ENCODE results near the gene CLCNKA.

Gene CLCNKA

DNA sequence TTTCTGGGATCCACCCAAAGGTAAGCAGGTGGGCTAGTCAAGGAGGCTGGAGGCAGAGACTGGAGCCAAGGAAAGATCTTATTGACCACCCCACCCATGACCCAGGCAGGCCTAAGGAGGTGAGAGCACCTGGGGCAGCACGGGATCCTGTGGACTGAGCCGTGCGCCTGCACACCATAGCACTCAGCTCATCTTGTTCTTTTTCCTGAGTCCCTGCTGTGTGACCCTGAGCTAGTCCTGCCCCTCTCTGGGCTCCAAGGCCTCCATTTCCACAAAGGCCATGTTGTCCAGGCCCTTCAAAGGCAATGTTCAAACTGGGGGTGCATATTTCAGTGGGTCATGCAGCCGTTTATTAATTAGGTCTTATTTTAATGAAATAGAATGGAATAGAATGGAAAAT, 44.4 kb downstream of the CLCNKA start:
- no peak for DNase-seq

DNA sequence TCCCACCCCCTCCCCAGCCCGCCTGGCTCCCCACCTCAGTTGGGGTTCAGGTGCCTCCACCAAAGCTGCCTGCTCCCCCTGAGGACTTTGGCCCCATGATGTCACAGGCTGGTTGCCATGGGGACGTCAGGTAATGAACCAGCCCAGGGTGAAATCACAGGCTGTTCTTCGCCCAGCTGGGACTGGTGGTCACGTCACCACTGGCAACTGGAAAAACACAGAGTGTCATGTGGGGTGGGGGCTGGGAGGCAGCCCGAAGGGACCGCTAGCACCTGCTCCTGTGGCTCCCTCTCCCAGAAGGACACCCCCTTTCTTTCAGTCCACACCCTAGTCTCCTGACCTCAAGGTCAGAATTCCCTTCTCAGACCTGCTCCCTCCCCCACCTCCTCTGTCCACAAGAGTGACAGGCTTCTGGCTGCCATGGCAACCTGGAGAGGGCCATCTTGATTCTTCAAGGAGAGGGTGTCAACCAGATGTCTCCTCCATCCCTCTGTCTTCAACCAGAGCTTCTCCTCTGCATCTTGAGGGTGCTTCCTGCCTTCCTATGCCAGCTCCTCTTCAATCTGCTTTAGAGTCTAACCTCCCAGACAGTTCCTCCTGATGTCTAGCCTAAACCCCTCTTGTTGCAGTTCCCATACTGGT, 45.4 kb downstream of the CLCNKA start:
- no peak for DNase-seq

DNA sequence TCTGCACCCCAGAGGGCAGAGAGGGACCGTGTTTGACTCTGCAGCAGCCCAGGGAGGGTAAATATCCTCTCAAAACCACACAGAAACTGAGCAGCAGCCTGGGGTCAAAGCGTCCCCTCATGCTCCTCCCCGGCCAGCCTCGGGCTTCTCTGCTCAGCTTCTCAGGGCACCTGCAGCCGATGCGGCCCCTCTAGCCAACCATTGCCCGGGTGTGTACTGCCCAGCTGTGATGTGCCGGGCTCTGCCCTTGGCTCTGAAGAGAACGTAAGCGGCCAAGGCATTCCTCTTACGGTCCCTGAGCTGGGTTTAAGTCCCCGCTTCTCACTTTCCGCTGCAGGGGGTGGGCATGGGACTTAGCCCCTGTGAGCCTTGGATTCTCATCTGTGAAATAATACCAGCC, 46.1 kb downstream of the CLCNKA start:
- no peak for DNase-seq

DNA sequence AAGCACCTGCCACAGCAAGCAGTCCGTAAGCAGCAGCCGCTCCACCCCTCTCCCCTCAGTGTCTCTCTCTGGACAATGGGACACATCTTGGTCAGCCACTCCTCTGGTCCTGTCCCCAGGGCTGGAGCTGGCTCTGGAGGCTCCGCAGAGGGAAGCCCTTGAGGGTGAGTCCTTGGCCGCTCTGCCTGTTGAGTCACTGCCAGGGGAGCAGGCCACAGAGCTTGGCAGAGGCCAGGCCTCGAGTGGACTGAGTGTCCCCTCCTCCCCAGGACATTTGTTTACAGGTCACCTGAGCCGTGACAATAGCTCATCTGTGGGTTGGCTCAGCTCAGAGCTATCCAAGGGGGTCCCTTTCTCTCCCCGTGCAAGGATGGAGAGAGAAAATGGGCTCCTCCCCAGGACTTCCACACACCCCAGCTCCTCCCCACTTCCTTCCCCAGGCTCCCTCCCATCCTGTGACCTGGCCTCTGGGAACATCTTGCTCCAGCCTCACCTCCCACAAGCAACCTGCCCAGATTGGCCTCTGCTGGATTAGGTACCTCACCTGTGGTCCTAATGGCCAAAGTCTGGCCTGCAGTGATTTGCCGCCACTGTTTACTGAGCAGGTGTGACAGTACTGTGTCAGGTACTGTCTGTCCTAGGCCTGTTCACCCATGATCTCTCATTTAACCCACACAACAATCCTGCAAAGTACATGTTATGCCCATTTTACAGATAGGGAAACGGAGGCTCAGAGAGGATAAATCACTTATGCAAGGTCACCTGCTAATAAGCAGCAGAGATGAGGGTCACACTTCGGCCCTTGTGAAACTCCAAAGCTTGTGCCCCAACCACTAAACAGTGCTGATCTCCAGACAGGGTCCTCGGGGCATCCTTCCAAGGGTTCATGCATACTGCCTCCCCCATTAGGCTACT, 46.8 kb downstream of the CLCNKA start:
- no peak for DNase-seq

DNA sequence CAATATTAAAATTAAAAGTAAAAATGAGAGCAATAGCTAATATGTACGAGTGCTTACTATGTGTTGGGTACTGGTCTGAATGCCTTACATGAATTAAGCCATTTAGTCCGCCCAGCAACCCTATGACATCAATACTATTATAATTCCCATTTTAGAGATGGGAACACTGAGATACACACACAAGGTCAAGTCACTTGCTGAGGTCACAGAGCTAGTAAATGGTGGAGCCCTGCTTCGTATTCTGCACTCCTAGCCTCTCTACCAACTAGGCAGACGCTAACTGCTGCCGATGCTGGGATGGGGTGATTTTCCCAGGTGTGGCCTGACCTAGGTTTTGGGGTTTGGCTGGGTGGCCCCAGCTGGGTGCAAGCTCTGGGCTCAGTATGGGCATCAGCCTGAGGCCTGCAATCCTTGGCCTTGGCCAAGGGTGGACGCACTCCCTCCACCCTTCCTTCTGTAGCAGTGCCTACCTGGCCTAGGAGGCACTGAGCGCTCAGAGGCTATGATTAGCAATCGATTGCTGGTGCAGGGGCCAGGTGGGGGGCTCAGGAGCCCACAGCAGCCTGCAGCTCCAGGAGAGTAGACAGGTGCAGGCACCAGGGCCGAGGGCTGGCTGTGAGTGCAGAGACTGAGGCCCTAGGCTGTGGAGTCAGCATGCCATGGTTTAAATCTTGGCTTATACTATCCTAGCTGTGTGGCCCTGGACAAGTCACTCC, 49.0 kb downstream of the CLCNKA start:
- no peak for DNase-seq

DNA sequence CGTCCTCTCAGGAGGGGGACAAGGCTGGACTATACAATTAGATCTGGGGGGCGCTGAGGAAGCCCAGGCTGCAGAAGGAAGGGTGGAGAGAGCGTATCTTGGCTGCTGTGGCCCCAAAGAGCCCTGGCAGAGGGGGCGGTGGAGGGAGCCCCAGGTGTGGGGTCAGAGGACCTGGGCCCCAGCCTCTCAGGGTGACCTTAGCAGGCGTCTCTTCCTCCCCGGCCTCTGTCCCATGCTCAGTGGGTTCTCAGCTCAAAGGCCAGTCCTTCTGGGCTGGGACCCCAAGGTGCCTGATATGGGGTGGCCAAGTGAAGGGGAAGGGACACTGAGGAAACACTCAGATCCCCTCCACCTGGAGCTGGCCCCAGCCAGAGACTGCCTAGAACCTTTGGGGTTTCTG, 49.8 kb downstream of the CLCNKA start:
- no peak for DNase-seq

DNA sequence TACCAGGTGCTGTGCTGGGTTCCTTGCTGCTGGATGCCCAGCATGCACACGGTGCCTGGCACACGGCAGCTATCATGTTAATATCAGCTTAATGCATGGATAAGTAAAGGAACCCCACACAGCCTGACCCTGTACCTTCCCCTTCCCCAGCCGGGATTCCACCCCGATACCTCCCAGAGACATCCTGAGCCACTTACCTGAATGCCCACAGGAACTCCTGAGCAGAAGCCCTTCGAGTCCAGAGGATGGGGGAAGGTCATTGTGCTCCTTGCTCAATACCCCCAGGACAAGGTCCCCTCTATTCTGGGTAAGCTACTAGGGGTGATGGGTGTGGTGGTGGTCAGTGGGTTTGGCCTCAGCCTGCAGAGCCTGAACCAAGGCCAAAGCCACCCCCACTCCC, 50.3 kb downstream of the CLCNKA start:
- no peak for DNase-seq

DNA sequence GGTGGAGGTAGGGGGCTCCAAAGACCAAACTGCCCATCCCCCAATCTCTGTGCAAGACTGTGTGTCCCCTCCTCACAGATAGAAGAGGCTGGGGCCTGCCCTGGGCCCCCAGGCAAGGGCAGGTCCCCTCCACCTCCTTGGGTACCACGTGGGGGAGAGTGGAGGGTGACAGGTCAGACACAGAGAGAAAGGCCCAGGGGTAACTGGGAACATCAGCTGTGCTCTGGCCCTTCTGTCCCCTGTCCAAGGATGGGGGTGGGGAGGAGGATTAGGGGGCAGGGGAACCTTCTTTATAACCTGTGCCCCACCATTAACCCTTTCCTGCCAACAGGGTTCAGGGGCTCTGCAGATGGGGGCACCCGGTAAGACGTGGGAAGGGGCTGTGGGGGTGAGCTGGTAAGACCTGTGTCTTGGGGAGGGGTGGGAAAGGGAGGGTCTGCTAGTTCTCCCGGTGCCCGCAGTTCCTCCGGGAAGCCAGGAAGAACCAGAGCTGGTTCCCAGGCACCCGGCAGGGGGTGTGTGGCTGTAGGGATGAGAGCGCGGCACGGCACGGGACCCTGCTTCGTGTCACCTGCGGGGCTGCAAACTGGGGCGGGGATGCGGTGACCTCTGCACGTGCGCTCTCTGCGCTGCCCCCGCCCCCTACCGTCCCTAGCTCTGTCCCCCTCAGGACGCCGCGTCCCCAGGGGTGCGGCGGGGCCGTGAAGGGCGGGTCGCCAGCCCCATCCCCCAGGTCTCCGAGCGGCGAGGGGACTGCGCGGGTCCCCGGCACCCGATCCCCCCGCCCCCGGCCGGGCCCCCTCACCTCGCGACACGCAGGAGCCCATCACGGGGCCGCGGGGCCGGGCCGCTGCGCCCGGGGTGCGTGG, 51.0 kb downstream of the CLCNKA start:
- no peak for DNase-seq

DNA sequence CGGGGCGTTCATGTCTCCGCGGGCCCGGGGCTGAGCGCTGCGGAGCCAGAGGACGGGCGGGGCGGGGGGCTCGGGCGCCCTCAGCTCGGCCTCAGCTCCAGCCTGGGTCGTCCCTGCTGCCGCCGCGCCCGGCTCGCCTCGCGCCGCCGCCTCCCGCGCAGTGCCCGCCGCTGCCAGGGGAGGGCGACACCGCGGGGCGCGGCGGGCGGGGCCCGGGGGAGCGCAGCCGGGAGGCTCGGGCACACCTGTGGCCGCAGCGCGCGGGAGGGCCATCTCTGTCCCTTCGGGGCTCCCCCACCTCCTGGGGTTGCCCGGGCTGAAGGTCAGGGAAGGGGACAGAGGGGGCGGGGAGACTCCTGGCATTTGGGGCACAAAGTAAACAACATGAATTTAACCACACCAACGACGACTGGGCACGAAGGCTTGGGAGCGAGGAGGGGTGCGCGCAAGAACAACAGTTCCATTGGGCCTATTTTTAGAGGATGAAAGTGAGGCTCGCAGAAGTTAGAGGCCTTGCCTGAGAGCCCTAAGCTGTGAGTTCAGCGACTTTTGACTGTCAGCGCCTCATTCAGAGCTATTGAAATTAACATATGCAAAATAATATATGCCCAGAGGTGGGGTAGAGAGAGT, 51.8 kb downstream of the CLCNKA start, which contains the start of gene FAM131C:
Gene FAM131C, minus strand, starts transcription at position 162 of the 630 bp plus-strand sequence. CDS start 209 bp downstream, outside the sequence.
- peak; percentile 23 to 26 for DNase-seq

DNA sequence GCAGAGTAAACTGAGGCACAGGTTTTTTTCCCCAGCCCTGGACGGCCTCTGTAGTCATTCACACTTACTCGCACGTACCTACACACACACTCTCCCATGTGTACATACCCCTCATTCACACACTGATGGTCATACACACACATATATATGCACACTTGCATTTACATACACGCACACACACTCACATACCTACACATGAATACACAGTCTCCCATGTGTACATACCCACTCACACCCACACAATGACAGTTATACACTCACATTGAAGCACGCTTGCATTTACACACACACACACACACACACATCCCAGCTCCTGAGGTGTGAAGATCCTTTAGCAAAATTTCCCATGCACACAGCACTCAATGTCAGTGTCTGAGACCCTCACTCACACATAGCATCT, 52.4 kb downstream of the CLCNKA start:
- no peak for DNase-seq

DNA sequence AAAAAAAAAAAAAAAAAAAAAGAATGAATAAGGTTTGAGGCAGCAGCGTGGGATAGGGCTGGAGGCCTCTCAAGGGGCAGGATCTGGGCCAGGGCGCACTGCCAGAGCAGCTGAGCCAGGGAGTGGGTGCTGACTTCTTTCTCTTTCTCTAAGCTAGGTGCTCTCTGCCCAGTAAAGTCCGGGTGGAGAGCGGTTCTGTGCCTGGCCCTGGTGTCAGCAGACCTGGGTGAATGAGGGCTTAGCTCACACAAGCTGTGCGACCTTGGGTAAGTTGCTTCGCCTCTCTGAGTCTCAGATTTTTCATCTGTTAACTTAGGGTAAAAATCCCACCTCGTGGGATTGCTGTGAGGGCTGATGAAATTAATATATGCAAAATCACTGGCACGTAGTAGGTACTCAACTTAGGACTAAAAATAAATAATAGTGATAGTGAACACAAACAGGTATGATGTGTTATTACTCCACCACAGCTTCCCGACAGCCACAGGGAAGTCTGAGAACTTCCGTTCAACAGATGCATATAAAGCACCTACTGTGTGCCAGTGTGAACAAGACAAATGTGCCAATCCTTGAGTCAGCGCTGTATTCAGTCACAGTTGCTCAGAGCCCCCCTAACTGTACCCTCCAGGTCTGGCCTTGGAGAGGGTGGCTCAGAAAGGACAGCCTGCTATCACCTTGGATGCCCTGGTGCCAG, 53.6 kb downstream of the CLCNKA start:
- no peak for DNase-seq

DNA sequence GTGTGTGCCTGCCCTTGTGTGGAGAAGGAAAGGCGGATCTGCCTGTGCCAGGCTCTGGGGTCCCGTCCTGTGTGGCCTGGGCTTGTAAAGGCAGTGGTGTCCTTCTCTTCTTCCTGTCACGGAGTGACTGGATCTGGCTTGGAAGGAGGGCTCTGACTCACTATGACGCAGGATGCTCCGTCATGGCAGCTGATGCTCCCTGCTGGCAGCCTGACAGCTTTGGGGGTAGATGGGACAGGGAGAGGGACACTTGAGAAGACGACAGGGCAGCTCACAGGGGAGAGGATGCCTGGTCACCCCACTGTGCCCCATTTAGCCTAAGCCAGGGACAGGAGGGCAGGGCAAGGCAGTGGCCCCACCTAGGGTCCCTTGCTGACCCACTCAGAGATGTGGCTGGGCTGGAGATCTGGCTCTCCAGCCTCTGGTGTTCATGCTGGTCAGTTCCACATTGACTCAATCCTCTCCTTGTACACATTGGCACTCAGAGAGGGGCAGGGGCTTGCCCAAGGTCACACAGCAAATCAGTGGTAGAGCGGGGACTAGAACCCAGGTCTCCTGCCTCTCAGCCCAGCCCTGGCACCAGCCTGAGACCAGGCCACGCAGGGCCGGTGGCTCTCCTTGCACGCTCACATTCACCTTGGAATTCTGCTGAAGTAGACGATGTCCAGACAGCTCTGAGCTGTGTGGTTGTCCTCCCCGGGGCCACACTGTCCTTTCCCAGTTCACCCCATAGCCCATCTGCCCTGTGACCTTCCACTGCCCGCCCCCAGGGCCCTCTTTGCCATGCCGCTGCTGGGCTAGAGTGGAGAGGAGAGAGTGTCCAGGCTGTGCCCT, 54.4 kb downstream of the CLCNKA start:
- no peak for DNase-seq

DNA sequence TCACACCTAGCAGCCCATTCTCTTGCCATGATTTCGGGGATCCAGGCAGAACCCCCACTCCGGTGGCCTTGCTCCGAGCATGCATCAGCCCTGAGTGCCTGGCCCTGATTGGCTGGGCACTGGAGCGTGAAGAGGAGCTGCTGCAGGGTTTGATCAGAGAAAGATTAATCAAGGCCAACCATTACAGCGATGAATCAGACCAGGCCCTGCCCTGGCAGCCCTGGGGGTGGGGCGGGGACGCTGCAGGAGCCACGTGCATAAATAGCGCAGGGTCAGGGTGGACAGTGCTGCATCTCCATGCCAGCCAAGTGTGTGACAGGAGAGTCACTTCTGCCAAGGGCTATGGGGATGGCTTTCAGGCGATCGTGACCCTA, 55.0 kb downstream of the CLCNKA start:
- DNase-seq: no peak

DNA sequence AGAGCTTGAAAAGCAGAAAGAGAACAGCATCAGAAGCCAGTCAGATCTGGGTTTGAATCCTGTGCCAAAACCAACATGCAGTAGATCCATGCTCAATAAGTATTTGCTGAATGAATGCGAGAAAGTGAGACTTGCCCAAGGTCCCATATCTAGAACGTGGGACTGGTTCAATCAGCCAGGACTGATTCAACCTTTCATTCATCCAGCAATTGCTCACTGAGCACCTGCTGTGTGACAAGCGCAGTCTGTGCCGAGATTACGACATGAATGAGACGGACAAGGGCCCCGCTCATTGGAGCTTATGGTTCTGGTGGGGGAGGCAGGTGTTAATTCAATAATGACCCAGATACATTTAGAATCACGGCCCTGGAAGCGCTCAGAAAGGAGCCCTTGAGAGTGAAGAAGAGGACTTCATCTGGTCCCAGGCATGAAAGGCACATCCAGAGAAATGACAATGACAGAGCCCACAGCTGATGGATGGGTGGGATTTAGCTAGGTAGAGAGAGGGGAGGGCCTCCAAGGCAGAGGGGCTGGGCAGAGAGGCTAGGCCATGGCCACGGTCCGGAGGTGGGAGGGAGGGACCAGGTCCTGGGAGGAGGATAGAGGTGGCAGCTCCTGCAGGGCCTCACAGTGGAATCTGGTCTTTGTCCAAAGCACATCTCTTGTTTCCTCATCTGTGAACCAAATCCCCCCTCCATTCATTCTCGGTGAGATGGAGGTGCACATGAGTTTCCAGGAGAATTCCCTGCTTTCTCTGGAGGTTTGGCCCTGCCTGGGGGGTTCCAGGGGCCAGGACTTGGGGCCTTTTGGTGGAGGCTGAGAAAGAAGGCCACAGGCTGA, 55.8 kb downstream of the CLCNKA start:
- no peak for DNase-seq

DNA sequence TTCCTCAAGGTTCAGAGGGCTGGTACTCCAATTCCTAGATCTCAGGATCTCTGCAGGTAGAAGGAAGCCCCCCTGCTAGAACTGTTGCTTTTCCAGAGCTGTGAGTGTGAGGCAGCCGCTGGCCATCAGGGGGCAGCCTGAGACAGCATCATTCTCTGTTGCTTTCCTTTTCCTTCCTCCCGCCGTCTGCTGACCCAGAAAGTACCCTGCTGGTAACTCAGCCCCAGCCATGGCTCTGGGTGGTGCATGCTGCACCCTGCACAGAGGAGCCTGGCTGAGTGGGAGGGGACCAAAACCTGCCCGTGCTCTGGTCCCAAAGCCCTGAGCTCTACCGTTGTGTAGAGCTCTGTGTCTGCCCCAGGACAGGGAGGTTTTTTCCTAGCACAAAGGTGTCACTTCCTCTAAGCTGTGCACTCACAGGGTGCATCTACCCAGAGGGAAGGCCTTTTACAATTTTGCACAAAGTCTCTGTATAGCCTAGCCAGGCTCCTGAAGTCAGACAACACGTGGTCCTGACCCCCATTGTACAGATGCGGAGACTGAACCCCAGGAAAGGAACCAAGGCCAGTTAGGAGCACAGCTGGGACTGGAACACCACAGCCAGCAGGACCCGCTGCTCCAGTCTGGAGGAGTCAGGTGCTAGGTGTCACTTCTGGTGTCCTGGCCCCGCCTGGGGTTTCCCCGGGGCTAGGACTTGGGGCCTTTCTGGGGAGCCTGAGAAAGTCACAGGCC, 57.3 kb downstream of the CLCNKA start:
- peak; percentile 67 to 73 for DNase-seq

DNA sequence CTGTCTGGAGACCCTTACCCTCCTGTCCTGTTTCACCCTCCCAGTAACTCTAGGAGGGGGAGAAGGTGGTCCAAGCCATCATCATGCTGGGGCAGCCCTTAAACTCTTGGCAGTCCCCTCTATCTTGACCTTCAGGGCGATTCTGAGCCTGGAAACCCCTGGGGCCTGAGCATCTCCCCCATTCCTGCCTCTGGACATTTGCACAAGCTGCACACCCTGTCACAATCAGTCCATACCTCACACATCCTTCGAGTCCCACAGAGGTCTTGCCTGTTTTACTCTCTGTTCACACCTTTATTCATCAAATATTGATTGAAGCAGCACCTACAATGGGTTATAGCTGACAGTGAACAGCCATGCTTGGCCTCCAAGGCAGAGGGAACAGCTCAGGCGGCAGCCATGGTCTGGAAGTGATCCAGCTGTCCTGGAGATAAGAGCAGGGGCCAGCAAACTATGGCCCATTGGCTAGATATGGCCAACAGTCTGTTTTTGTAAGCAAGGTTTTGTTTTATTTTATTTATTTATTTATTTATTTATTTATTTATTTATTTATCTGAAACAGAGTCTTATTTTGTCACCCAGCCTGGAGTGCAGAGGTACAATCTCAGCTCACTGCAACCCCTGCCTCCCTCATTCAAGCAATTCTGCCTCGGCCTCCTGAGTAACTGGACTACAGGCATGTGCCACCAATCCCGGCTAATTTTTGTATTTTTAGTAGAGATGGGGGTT, 58.8 kb downstream of the CLCNKA start:
- DNase-seq: no peak

DNA sequence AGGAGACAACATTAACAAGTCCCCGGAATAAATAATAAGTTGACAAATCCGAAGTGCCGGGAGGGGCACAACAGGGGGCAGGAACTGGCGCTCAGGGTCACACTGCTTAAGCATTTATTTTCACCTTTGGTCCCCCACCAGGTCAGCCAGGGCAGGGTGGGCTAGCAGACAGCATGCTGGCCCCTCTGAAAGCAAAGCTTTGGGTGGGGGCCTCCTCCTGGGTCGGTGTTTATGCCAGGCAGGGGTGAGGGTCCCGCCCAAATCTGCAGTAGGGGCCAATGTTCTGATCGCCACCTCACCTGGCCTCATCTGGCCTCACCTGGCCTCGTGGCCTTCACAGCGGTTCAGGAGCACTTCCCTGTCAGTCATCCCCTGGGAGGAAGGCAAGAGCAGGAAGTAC, 59.8 kb downstream of the CLCNKA start:
- DNase-seq: no peak
